Neural cell (in vitro differentiated cells): Measurements from ENCODE around the gene NOS1AP. TPM values are rescaled to one million over a fixed set of nuclear protein-coding genes. Genes with fewer than 3 reads are reported as not detected.

ENCODE experiments used
- H2AFZ ChIP-seq: fragments of 200-600, 300-800 bp; sonication (generic), shearing (Covaris generic); 2 replicates; pipeline ENCODE4 v1.6.0; 2014; ENCODE audit warnings: low read depth, mild to moderate bottlenecking, antibody characterized with exemption, low read length, moderate library complexity
- H3F3A ChIP-seq: fragments of 200-600 bp; shearing (Covaris generic); 2 replicates; pipeline ENCODE4 v1.6.1; 2016; ENCODE audit warnings: mild to moderate bottlenecking, moderate library complexity, mixed read lengths, antibody characterized with exemption, low read length; ENCODE audit not compliant: insufficient read depth, poor library complexity, severe bottlenecking
- H3K27ac ChIP-seq: fragments of 200-600, 300-800 bp; sonication (generic), shearing (Covaris generic); 2 replicates; pipeline ENCODE4 v1.5.1; 2014; ENCODE audit warnings: mild to moderate bottlenecking, low read length, moderate library complexity
- H3K27me3 ChIP-seq: fragments of 300-800, 200-600 bp; sonication (generic), shearing (Covaris generic); 2 replicates; pipeline ENCODE4 v1.6.0; 2014; ENCODE audit warnings: mild to moderate bottlenecking, low read depth, low read length, moderate library complexity; ENCODE audit not compliant: insufficient read depth
- H3K36me3 ChIP-seq: fragments of 300-800, 200-600 bp; sonication (generic), shearing (Covaris generic); 2 replicates; pipeline ENCODE4 v1.5.1; 2014; ENCODE audit warnings: mild to moderate bottlenecking, antibody characterized with exemption, low read length, moderate library complexity; ENCODE audit not compliant: insufficient read depth
- H3K4me2 ChIP-seq: fragments of 300-800, 200-600 bp; sonication (generic), shearing (Covaris generic); 2 replicates; pipeline ENCODE4 v1.6.0; 2014; ENCODE audit warnings: mild to moderate bottlenecking, low read length
- H3K4me3 ChIP-seq: fragments of 300-800, 200-600 bp; sonication (generic), shearing (Covaris generic); 2 replicates; pipeline ENCODE4 v1.5.1; 2014; ENCODE audit warnings: mild to moderate bottlenecking, low read length, moderate library complexity
- H3K79me2 ChIP-seq: fragments of 200-600 bp; shearing (Covaris generic); replicated peaks from 2 replicates; pipeline ENCODE4 v1.6.0; 2014; ENCODE audit warnings: mild to moderate bottlenecking, low read length, moderate library complexity; ENCODE audit not compliant: insufficient read depth
- H3K9ac ChIP-seq: fragments of 300-800, 200-600 bp; sonication (generic), shearing (Covaris generic); 2 replicates; pipeline ENCODE4 v1.6.1; 2016; ENCODE audit warnings: mild to moderate bottlenecking, low read length, mixed read lengths
- H3K9me2 ChIP-seq: fragments of 200-600 bp; shearing (Covaris generic); 2 replicates; pipeline ENCODE4 v1.6.1; 2016; ENCODE audit warnings: mild to moderate bottlenecking, low read length, mixed read lengths; ENCODE audit not compliant: insufficient read depth
- H3K9me3 ChIP-seq: fragments of 200-600, 300-800 bp; sonication (generic), shearing (Covaris generic); 2 replicates; pipeline ENCODE4 v1.6.1; 2016; ENCODE audit warnings: mild to moderate bottlenecking, mixed run types, low read length, moderate library complexity, mixed read lengths
- H4K20me1 ChIP-seq: fragments of 200-600 bp; shearing (Covaris generic); 2 replicates; pipeline ENCODE4 v1.6.1; 2016; ENCODE audit warnings: mild to moderate bottlenecking, mixed run types; ENCODE audit not compliant: insufficient read depth
- EP300 ChIP-seq: fragments of 450-650 bp; conservative IDR thresholded peaks from 2 replicates; pipeline ENCODE4 v1.6.1; 2014; ENCODE audit warnings: antibody characterized with exemption, mild to moderate bottlenecking, moderate library complexity; ENCODE audit not compliant: poor library complexity, severe bottlenecking
- EZH2 ChIP-seq: fragments of 200-600, 300-800 bp; shearing (Covaris generic), sonication (generic); IDR thresholded peaks from 2 replicates; pipeline ENCODE4 v1.6.1; 2014; ENCODE audit warnings: antibody characterized with exemption, low read length, borderline replicate concordance, mild to moderate bottlenecking; ENCODE audit not compliant: insufficient read depth, poor library complexity, severe bottlenecking
- MXI1 ChIP-seq: fragments of 450-650 bp; conservative IDR thresholded peaks from 2 replicates; pipeline ENCODE4 v1.6.1; 2014; ENCODE audit warnings: antibody characterized with exemption, mild to moderate bottlenecking; ENCODE audit not compliant: poor library complexity, severe bottlenecking
- POLR2AphosphoS5 ChIP-seq: IDR thresholded peaks from 2 replicates; pipeline ENCODE4 v1.6.1; 2012
- RAD21 ChIP-seq: fragments of 450-650 bp; conservative IDR thresholded peaks from 2 replicates; pipeline ENCODE4 v1.6.1; 2014; ENCODE audit warnings: antibody characterized with exemption, mild to moderate bottlenecking, moderate library complexity
- SMC3 ChIP-seq: fragments of 450-650 bp; conservative IDR thresholded peaks from 2 replicates; pipeline ENCODE4 v1.6.1; 2014; ENCODE audit warnings: antibody characterized with exemption, mild to moderate bottlenecking, moderate library complexity; ENCODE audit not compliant: poor library complexity
- TAF1 ChIP-seq: IDR thresholded peaks from 2 replicates; pipeline ENCODE4 v1.6.1; 2012; ENCODE audit warnings: low read depth
- polyA plus RNA-seq: library from polyadenylated mRNA; depleted of rRNA; stranded (reverse); fragments of >200 nt; gene quantifications from 2 replicates; pipeline ENCODE4 v1.2.3, GENCODE V29; 2014
- TF ChIP-seq, protein P1 (sequence below): fragments of 450-650 bp; IDR thresholded peaks from 2 replicates; pipeline ENCODE4 v1.5.1; 2014; ENCODE audit warnings: antibody characterized with exemption, mild to moderate bottlenecking, moderate library complexity; ENCODE audit not compliant: poor library complexity, severe bottlenecking
- TF ChIP-seq, protein P2 (sequence below): IDR thresholded peaks from 2 replicates; pipeline ENCODE4 v1.6.1; 2012; ENCODE audit warnings: borderline replicate concordance

The NOS1AP gene
- polyA plus RNA-seq, 1 donor from 2014 or later: 5.3 TPM

DNA sequence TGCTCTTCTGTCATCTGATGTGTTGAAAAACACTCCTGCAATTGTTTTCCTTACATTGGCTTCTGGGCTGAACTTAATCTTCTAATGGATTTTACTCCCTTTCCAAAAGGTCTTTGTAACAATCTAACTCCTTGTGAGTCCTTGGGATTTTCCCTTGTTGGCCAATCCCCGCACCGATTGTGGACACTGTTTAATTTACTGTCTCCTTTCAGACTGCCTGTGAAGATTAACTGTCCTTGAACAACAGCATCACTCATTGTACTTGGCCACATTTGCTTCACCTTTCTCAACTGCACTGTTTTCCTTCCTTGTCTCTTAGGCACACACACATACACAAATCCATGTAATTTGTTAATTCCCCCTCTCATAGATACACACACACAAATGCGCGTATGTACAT lies 186.8 kb downstream of the NOS1AP start:
- Histone ChIP-seq H2AFZ (no peak overlapping the region), H3K9me3 (no peaks in the 10 kb centered on the region), H3K79me2 (peaks cover 11% of the 10 kb centered on the region), H3K4me2 (no peak overlapping the region), H3K36me3 (no peaks in the 10 kb centered on the region), H3K9ac (no peak overlapping the region), H3K4me3 (no peak overlapping the region), H3K27me3 (no peaks in the 10 kb centered on the region), H3F3A (peaks cover under 1% of the 10 kb centered on the region), H3K27ac (no peak overlapping the region), H3K9me2 (no peaks in the 10 kb centered on the region), H4K20me1 (no peaks in the 10 kb centered on the region)
- TF ChIP-seq, protein P1, sequence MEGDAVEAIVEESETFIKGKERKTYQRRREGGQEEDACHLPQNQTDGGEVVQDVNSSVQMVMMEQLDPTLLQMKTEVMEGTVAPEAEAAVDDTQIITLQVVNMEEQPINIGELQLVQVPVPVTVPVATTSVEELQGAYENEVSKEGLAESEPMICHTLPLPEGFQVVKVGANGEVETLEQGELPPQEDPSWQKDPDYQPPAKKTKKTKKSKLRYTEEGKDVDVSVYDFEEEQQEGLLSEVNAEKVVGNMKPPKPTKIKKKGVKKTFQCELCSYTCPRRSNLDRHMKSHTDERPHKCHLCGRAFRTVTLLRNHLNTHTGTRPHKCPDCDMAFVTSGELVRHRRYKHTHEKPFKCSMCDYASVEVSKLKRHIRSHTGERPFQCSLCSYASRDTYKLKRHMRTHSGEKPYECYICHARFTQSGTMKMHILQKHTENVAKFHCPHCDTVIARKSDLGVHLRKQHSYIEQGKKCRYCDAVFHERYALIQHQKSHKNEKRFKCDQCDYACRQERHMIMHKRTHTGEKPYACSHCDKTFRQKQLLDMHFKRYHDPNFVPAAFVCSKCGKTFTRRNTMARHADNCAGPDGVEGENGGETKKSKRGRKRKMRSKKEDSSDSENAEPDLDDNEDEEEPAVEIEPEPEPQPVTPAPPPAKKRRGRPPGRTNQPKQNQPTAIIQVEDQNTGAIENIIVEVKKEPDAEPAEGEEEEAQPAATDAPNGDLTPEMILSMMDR: no peak
- TF ChIP-seq MXI1: no peak
- TF ChIP-seq SMC3: no peak
- TF ChIP-seq TAF1: no peak
- TF ChIP-seq, protein P2, sequence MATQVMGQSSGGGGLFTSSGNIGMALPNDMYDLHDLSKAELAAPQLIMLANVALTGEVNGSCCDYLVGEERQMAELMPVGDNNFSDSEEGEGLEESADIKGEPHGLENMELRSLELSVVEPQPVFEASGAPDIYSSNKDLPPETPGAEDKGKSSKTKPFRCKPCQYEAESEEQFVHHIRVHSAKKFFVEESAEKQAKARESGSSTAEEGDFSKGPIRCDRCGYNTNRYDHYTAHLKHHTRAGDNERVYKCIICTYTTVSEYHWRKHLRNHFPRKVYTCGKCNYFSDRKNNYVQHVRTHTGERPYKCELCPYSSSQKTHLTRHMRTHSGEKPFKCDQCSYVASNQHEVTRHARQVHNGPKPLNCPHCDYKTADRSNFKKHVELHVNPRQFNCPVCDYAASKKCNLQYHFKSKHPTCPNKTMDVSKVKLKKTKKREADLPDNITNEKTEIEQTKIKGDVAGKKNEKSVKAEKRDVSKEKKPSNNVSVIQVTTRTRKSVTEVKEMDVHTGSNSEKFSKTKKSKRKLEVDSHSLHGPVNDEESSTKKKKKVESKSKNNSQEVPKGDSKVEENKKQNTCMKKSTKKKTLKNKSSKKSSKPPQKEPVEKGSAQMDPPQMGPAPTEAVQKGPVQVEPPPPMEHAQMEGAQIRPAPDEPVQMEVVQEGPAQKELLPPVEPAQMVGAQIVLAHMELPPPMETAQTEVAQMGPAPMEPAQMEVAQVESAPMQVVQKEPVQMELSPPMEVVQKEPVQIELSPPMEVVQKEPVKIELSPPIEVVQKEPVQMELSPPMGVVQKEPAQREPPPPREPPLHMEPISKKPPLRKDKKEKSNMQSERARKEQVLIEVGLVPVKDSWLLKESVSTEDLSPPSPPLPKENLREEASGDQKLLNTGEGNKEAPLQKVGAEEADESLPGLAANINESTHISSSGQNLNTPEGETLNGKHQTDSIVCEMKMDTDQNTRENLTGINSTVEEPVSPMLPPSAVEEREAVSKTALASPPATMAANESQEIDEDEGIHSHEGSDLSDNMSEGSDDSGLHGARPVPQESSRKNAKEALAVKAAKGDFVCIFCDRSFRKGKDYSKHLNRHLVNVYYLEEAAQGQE: no peak
- no peak for TF ChIP-seq EP300
- no peak for TF ChIP-seq EZH2
- TF ChIP-seq RAD21: no peak
- no peak for TF ChIP-seq POLR2AphosphoS5

DNA sequence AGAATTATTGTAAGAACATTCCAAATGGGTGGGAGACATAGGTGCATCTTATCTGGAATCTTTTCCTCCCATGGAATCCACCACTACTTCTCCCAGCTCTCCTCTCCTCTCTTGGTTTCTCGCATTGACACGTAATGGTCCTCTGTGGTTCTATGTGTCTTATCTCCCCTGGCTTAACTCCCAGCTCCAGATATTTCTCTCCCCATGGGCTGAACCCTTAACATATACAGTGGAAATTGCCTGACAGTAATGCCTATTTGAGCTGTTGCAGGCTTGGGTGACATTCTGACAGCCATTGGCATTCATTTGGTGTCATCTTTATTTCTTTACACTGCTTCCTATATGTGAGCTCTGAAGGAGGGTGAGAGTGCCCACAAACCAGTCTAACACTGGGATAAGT lies 188.9 kb downstream of the NOS1AP start:
- TF ChIP-seq, protein P1: no peak
- no peak for TF ChIP-seq POLR2AphosphoS5
- no peak for TF ChIP-seq TAF1
- TF ChIP-seq MXI1: no peak
- TF ChIP-seq EP300: peak; percentile 68
- no peak overlapping the region for H3K4me2 ChIP-seq

More for the DNA sequence above, 188.9 kb downstream of the NOS1AP start:
- H3K4me3 ChIP-seq: no peak overlapping the region
- H2AFZ ChIP-seq: no peak overlapping the region
- no peak overlapping the region for H3K27ac ChIP-seq
- H3K9me3 ChIP-seq: no peaks in the 10 kb centered on the region
- no peaks in the 10 kb centered on the region for H3K27me3 ChIP-seq
- no peaks in the 10 kb centered on the region for H3F3A ChIP-seq
- peaks cover 8% of the 10 kb centered on the region for H3K79me2 ChIP-seq
- no peaks in the 10 kb centered on the region for H4K20me1 ChIP-seq
- H3K9me2 ChIP-seq: no peaks in the 10 kb centered on the region
- H3K9ac ChIP-seq: no peak overlapping the region
- H3K36me3 ChIP-seq: no peaks in the 10 kb centered on the region
